NCI-H1436 (cell line): ENCODE measurements around the gene ZNF670.
A peak's percentile ranks its signal among the peaks of the same experiment; 100 is the strongest.

ENCODE experiments used
- DNase-seq: peaks from one replicate; lab custom pipeline; 2025; lab: John Stamatoyannopoulos, UW

The ZNF670 gene

DNA sequence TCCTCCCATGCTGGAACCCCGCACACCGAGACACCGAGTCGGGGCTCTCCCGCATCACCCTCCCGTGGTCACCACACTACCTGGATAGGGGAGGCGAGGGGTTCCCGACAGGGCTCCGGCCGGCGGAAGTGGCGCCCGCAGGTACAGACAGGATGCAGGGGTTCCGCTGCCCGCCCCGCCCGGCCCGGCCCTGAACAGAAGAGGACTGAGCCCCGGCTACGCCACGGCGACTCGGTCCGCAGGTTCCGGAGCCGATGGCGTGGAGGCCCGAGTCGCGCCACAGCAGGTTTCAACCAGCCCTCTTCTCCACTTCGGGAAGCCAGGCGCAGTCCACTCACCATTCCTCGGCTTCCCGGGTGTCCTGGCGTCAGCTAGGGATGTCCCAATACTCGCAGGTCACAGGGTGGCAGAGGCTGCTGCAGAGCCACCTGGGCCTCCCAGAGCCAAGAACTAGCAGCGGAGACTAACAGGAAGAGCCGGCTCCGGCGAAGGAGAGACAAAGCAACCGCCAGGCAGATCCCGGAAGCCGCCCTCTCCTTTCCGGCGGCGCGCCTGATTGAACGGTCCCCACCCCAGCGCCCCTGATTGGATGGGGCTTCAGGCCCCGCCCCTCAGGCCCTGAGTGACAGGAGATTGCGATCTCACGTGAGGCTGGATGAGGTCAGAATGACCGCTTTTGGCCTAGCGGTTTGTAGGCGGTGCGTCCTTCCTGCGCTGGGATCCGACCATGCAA, 25.4 kb upstream of the ZNF670 start, which contains the start of gene ZNF669:
Gene ZNF669, minus strand, starts transcription at position 498 of the 733 bp plus-strand sequence. Its CDS starts 157 bp downstream, at position 341.
- DNase-seq, result peak; percentile 99

DNA sequence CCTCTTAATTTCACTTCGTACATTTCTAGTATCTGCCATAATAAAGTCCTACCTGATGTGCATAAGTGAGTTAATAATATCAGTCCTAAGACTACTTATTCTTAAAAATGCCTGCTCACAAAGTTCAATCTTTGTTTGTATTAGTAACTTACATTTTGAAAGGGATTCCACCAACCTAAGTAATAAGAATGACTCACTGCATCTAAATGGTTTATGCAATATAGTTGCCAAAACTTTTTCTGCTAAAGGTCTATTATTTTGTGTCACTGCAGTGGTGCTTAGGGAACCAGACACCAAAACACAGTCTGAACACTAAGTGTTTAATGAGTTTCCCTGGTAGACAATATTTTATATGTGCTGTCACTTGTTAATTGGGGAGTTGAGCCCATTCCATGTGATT, 23.8 kb upstream of the ZNF670 start:
- no peak for DNase-seq

DNA sequence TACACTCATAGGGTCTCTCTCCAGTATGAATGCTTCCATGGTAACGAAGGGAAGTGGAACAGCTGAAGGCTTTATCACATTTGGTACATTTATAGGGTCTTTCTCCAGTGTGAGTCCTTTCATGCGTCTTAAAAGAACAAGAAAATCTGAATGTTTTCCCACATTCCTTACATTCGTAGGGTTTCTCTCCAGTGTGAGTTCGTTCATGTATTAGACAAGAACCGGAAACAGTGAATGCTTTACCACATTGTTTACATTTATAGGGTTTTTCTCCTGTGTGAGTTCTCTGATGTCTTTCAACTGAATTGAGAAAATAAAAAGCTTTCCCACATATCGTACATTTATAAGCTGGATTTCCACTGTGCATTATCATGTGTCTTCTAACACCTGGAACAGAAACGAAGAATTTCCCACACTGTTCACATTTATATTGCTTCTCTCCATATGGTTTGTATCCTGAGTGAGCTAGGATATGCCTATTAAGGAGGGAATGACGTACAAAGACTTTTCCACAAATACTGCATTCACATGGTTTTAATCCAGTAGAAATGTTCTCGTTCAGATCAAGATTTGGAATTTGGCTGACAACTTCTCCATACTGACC, 22.2 kb upstream of the ZNF670 start:
- DNase-seq, result no peak

DNA sequence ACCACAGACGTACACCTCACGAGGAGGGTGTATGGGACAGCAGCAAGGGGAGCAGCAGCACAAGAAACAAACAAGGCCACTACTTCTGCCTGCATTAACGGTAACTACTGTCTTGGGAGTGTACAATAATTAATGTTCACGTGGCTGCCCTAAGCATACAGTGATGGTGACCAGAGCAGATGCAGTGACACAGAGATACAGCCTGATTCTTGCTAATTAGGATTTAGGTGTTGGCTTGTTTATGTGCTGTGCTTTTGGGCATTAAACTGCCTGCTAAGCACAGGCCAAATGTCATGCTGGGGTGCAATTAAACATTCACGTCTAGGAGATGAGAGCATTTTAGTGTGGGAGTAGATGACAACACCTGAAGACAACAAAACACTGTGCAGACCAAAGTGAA, 18.3 kb upstream of the ZNF670 start:
- no peak for DNase-seq

DNA sequence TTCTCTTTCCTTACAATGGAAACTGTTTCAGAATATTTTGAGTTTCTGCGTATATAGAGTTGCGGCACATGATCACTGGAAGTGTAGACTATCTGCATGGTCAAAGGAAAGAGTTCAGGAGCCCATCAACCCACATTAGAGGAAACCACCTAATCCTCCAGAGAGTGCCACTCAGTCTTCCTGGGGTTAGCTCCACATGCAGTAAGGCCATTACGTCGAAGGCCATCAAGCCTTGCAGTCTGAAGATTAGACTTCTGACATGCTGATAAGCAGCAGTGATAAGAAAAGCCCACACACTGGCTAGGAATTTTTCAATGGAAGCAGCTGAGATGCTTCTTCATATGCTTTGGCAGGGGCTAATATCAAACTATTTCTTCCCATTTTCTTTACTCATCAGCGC, 17.9 kb upstream of the ZNF670 start:
- DNase-seq, result no peak

DNA sequence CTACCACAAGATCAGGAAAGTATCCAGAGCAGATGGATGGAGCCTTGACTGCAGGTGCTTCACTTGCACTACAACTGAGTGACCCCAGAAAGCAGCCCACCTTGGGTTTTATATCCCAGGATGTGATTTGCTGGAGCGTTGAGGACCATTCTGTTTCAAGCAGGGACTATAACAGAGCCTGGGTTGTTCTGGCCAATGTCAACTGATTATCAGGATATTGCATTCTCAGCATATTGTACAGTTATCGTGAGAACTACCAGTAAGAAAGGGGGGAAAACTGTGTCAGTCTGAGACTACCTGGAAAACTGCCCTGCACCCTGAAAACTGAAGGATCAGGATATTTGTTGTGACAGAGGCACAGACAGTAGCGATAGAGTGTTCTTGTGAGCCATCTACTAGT, 17.5 kb upstream of the ZNF670 start:
- DNase-seq, result no peak

DNA sequence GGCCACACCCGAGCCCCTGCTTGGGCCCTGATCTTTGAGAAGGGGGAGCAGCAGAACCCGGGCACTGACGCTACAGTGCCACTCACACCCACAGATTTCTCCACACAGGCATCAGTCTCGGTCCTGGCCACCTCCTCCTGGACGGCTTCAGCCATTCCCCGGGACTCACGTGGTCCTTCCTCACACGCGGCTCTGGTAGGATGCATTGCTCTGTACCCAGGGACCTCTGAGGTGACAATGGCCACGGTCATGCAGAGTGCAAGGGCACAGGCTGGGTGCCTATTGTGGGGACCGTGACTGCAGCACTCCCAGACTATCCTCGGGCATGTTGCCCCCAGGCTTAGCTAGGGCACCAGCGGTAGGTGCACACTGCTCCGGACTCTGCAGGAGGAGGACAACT, 11.8 kb upstream of the ZNF670 start:
- DNase-seq, result no peak

DNA sequence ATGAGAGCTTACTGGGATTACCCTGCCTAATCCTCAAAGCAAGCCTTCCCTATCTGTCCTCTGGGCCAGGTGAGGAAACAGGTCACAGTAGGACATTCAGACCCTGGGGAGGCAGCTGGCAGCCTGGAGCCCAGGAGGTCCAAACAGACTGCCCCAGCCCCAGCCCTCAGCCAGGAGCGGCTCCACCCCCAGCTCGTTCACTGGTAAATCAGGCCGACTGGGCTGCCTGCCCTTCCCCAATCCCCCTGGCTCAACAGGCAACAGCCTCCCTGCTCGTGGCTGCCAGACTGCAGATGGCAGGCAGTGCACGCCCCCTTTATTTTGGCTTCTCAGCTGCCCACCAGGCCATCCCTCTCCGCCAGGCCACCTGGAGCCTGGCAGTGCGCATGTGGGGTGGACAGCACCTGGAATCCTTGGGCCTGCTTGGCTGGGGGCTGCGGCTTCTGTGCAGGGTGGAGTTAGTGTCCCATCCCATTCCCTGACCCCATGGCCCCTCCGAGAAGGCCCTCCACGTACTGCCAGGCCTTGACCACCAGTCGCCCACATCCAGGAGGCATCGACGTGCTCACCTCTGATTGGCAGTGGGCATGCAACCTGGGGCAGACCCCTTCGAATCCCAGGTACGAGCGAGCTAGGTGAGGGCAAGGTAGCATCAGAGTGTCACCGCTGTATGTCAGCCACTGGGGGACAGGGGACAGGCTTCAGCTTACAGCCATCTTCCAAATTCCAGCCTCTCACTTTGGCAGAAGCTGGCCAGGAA, 11.2 kb upstream of the ZNF670 start:
- DNase-seq, result no peak

DNA sequence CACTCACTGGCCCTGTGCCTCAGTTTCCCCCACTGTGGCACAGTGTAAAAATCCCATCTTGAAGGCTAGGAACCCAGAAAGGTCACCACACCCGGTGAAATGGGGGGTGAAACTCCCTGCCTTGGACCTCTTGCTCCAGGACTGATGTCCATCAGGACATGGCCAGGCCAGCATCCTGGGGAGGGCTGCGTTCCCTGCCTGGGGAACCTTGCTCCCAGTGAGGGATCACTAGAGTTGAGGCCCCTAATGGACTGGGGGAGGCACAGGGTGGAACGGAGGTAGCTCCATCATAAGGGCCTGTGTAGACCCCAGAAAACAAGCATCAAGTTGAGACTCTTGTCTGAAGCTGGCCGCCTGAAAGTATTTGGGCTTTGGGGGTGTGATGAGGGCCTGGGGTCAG, 10.4 kb upstream of the ZNF670 start:
- no peak for DNase-seq

DNA sequence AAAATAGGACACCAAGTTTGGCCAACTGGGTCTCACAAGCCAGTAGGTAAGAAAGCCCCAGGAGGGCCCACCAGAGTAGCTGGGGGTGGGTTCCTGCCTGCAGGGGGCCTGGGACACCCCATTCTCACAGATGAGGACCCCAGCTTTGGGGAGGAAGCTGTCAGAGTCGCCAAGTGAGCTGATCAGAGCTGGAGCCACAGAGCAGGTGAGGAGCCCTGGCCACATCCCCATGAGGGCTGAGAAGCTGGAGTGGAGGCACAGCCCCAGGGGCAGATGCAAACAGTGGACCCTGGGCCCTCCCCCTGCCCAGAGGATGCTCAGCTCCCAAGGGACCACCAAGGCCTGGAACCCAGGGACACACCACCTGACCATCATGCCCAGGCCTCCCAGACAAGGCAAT, 8.6 kb upstream of the ZNF670 start:
- DNase-seq, result no peak

DNA sequence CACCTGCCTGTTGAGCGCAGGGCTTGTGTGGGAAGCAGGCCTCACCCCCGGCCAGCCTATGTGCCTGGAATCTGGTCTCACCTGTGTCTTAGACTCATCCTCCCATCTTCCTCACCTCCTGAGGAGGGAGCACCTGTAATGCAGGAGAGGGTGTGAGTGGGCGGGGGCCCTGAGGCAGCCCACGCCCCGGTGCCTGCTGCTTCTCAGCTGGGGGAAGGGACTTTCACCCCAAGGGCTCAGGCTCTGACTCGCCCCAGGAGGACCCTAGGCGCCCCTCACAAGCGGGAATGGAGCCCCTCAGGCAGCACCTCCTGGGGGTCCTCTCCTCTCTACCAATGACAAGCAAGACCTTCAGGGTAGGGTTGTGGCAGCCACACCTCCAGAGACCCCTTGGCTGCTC, 6.7 kb upstream of the ZNF670 start:
- DNase-seq, result no peak

DNA sequence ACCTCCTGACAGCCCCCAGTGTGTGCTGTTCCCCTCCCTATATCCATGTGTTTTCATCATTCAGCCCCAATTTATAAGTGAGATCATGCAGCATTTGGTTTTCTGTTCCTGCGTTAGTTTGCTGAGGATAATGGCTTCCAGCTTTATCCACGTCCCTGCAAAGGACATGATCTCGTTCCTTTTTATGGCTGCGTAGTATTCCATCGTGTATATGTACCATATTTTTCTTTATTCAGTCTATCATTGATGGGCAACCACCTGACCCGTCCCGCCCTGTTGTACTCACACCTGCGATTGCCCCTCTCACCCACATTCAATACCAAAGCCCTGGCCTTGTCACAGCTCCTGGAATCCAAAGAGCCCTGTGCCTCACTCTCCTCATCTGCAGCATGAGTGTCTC, 6.2 kb upstream of the ZNF670 start:
- no peak for DNase-seq

DNA sequence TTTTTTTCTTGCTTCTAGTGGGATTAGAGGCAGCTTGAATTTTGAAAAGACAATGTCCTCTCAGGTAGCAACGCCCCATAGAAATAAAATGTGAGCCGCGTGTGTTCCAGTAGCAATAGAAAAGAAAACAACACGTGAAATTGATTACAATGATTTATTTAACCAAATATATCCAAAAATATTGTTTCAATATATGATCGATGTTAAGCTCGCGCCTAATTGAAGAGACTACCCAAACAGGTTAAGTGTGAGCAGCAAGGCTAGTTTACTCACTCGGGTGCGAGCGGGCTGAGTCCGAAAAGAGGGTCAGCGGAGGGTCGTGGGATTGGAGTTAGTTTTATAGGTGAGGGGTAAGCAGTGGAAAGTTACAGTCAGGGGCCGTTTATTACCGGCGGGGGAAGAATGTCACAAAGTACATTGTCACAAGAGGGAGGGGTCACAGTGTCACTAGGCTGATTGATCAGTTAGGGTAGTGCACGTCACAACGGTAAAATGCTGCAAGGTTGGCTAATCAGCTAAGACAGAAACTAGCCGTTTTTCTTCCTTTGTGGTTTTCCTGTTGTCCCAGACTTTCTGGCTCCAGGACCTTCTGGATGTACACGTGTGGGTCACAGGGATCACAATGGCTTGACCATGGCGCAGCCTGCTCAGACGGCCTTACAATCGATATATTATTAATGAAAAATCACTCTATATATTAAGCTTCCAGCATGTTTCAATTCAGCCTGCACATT, 697 bp upstream of the ZNF670 start:
- no peak for DNase-seq

DNA sequence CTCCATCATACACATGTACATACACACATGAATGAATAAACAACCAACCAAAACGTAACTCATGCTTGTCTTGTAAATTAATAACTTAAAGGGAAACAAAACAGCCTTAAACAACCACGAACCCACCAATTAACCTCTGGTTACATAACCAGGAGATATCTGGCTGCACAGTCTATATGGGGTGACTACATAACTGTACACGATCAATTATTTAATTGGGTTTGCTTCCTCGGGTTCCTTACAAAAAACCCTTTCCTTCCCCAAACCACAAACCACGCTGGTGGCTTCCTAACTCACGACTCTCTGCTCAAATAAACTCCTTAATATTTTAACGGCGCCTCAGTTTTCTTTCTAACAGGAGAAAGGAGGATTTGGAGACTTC, 744 bp downstream of the ZNF670 start:
- no peak for DNase-seq

DNA sequence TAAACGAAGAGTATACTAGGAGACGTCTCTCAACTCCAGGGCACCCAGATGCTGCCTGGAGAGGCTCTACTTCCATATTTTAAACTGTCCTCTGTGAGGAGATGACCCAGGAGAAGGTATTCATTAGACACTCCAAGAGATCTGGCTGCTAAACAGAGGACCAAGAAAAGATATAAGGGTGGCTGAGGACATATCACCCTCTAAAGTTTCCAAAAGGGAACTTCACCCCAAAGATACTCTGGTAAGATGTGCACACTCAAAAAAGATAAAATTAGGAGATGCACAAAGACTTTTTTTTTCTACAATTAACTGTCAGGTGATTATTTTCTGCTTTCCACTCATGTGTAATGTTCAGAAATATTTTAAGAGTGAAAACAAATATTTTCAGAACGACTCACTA, 1.4 kb downstream of the ZNF670 start:
- no peak for DNase-seq

DNA sequence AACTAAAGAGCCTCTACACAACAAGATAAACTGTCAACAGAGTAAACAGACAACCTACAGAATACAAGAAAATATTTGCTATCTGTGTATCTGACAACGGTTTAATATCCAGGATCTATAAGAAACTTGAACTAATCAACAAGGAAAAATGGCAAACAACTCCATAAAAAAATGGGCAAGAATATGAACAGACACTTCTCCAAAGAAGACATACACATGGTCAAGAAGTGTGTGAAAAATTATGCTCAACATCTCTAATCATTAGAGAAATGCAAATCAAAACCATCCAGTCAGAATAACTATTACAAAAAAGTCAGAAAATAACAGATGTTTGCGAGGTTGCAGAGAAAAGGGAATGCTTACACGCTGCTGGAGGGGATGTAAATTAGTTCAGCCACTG, 8.0 kb downstream of the ZNF670 start:
- no peak for DNase-seq

DNA sequence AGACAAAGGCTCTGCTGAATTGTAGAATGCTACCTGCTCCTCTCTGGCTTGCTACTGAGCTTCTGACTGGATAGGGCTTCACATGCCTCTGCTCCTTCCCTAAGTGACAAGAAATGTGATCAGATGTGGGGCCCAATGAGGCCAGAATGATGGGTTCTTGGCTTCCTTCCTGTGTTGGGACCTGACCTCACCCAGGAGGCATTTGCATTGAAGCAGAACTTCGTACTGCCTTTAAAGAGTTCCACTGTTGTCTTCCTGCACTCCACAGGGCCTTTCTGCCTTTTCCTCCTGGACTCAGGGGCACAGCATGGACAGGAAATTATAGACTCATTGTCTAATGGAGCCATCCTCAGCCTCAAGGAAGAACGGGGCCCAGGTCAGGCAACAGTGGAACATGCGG, 14.3 kb downstream of the ZNF670 start:
- DNase-seq, result no peak

DNA sequence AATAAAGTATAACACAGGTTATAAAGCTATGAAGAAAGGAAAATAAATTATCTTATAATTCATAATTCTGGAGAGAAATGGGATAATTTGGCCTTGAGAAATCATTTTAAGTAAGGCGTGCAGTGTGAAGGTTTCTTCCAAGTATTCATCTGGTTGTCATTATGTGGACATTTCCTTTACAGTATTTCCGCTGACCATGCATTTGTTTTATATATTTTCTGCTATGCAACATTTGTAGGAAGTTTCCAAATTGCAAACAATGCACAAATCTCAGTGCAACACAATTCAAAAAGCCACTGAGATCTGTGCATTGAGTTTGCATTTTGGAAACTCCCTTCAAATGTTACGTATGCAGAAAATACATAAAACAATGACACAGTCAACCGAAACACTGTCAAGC, 17.8 kb downstream of the ZNF670 start:
- no peak for DNase-seq

DNA sequence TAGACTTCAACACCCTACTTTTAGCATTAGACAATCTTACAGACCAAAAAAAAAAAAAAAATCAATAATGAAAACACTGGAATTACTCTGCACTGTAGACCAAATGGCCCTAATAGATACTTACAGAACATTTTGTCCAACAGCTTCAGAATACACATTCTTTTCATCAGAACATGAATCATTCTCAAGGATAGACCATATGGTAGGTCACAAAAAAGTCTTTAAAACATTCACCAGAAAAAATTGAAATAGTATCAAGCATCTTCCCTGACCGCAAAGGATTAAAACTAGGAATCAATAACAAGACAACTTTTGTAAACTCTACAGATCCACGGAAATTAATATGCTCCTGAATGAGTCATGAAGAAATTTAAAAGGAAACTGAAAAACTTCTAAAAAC, 22.5 kb downstream of the ZNF670 start:
- DNase-seq, result no peak

DNA sequence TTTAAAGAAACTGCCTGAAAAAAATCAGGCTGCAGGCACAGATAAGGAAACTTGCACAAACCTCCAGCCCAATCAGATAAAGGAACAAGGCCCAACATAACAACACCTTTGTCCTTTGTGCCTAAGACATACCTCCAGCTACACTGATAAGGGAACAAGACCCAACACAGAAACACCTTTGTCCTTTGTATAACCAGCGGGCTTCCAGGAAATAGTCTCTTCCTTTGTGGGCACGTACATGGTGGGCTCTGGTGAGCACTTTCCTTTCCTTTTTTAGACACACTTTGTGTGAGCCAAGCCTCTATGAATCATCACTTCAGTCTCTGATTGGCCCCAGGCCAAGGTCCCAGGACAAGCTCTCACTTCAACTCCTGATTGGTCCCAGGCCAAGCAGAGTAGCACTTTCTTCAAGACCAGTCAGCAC, 23.6 kb downstream of the ZNF670 start:
- DNase-seq, result no peak

DNA sequence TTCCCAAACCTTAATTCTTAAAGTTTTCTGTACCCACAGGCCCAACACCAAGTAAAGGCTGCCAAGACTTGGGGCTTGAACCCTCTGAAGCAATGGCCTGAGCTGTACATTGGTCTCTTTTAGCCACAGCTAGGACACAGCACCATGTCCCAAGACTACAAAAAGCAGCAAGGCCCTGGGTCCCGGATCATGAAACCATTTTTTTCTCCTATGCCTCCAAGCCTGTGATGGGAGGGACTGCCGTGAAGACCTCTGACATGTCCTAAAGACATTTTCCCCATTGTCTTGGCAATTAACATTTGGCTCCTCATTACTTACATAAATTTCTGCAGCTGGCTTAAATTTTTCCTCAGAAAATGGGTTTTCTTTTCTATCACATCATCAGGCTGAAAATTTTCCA, 30.9 kb downstream of the ZNF670 start:
- DNase-seq, result no peak

DNA sequence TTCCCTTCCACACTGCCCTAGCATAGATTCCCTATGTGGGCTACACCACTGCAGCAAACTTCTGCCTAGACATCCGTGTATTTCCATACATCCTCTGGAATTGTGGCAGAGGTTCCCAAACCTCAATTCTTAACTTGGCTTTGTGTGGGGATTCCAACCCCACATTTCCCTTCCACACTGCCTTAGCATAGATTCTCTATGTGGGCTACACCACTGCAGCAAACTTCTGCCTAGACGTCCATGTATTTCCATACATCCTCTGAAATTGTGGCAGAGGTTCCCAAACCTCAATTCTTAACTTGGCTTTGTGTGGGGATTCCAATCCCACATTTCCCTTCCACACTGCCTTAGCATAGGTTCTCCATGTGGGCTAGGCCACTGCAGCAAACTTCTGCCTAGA, 31.4 kb downstream of the ZNF670 start:
- no peak for DNase-seq

DNA sequence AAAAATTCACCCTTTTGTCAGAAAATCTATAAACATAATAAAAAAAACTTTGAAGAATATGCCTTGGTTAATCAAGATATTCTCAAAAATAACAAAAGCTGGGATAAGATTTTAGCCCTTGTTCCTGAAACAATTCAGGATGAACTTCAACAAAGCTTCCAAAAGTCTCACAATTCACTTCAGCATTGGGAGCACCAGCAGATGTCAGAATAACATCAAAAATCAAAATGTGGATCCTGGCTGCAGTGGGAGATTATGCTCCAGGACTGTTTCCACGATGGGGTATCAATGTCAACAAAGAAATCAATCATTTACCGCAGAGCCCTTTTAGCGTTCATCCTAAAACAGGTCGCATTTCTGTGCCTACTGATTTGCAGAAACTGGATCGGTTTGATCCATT, 35.2 kb downstream of the ZNF670 start:
- no peak for DNase-seq
